HG02798 (cell line): Measurements from ENCODE around the gene KCNK2.
"Not testable (repeated sequence)": the region's sequence is repeated elsewhere in the genome, so short reads cannot be mapped to it uniquely, and the experiment has no call there.

Experiments used
- ATAC-seq: cut with Tn5 transposase; IDR thresholded peaks from one replicate; pipeline ENCODE4 v1.9.1; 2021; ENCODE audit warnings: mild to moderate bottlenecking; ENCODE audit not compliant: unreplicated experiment, poor library complexity

Gene KCNK2

GRCh38 chr1:215146240-215146975 is 63.9 kb downstream of the KCNK2 start:
- no peak for ATAC-seq

GRCh38 chr1:215147024-215147423 is 64.5 kb downstream of the KCNK2 start:
- ATAC-seq = no peak

GRCh38 chr1:215151841-215152549 is 69.5 kb downstream of the KCNK2 start:
- ATAC-seq = no peak

GRCh38 chr1:215156232-215156631 is 73.7 kb downstream of the KCNK2 start:
- ATAC-seq = no peak

GRCh38 chr1:215160351-215160750 is 77.8 kb downstream of the KCNK2 start:
- ATAC-seq = no peak

GRCh38 chr1:215163144-215163543 is 80.6 kb downstream of the KCNK2 start:
- ATAC-seq = not testable (repeated sequence)

DNA sequence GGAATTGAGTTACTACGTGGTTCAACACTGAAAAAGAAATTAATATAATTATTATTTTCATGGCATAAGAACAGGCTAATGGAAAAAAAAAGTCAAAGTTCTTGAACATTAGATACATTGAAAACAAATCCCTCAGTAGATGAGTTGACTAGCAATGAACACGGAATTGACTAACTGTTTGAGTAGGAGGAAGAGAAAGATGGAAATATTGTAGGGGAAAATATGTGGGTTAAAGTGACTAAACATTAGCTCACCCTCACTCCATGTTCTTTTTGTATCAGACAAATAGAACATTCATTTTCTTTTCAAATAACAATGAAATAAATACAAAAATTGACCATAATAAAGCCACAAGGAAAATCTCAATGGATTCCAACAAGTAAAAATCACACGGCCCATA is 84.3 kb downstream of the KCNK2 start:
- no peak for ATAC-seq

- no peak for ATAC-seq
Observed at GRCh38 chr1:215181518-215181917, 99.0 kb downstream of the KCNK2 start.

DNA sequence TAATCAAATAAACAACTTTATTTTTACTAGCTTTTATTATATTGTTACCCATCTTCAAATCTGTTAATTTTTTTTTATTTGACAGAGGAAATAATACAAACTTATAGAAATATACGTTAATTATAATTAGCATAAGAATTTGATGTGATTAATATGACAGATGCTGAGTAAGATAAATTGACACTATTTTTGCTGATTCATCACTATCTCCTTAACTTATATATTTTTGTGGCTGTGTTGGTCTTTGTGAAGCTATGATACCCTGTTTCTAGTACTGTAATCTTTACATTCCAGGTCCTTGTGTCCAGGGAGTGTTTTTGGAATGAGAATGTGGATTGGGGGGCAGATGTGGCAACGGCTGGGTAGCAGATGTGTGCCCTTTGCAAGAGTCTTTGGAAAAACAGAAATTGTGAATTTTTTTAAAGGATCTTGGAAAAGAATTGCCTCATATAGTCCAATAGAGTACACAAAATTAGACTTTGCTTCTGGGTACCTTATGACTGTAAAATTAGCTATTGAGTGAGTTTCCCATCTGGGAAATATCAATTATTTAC is 102.6 kb downstream of the KCNK2 start:
- ATAC-seq = no peak

DNA sequence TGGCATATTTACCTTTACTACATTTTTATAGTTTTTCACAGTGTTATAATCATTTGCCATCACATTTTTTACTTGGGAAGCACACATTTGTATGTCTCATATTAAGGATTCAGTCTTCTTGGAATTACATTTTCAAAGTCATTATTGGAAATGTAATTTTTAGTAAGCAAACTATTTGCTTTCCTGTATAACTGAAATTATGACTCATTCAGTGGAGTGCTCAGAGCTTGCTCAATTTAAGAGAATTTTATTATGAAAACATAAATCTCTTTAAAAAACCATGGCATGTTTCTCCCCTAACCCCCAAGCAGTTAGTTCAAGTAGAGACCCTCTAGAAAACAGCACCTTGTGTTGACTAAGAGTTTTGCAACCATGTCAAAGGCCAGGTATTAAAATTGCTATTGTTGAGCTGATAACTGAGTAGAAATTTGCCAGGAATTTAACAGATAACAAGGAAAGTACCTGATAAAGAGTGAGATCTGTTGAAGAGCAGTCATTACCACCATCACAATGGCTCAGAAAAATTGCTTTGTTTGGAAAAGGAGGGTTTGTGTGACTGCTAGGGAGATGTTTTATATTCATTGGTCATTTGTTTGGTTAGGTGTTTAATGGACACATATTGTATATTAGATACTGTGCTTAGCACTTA is 105.9 kb downstream of the KCNK2 start:
- ATAC-seq = no peak

DNA sequence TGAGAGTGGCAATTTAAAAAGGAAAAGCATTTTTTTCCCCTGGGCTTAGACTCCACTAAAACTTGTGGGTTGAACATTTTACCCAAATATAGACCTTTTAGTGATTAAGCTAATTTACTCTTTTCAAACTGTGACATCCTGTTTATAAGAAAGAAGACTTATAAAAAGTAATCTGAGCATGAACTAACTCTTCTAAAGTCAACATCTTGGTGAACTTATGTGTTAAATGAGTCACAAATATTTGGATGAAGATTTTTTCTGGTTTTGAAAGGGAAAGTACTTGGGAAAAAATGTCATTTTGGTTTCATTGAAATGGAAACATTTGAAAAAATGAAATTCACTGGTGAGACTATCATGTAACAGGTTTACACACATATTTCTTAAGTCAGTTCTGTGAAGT is 109.8 kb downstream of the KCNK2 start:
- no peak for ATAC-seq

DNA sequence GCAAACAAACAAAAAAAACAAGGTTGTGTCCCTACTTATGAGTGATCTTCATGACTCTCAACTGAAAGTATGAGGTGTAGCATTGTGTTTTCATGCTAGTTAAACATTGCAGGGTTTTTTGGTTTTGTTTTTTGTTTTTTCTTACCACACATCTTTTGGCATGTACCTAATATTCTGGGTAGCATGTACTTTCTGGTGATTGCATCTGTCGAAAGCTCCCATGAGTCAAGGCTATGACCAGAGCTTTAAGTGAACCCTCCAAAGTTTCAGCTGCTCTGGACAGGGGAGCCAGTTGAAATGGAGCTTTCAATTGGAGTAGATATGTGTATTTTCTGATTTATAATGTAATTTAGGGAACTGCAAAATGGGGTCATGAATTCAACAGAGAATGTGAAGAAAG is 115.5 kb downstream of the KCNK2 start:
- no peak for ATAC-seq

DNA sequence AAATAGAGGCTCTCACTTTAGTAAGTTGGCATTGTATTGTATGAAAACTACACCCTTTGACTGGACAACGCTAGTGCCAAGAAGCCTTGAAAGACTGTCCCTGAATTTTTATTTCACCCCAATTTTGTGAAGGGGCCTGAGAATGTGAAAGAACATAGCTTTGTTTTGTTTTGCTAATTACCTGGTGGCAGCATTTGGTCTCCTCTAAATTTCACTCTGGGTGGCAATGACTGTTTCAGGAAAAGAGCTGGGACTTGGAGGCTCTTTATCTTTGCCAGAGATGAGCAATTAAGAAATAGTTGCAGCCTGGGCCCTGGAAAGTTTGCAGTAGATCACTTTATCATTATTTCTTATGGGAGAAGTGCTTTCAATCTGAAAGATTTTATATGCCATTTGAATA is 117.6 kb downstream of the KCNK2 start:
- ATAC-seq = no peak

DNA sequence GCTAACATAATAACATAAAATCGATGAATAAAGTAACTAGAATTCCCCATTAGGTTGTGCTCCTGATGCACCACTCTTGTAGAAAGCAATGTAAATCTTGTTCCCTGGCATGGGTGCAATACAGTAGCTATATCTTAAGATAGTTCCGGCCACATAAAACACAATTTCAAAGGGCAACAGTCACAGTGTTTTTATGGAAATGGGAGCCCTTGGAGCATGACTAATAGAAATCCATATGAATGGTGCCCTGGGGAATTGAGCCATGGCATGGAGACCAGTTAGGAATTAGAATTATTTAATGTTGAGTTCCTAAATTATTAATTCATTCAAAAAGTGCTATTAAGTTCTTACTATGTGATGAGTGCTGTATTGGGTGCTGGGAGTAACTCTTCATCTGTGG is 118.7 kb downstream of the KCNK2 start:
- no peak for ATAC-seq

GRCh38 chr1:215202868-215203267 is 120.3 kb downstream of the KCNK2 start:
- ATAC-seq = no peak

DNA sequence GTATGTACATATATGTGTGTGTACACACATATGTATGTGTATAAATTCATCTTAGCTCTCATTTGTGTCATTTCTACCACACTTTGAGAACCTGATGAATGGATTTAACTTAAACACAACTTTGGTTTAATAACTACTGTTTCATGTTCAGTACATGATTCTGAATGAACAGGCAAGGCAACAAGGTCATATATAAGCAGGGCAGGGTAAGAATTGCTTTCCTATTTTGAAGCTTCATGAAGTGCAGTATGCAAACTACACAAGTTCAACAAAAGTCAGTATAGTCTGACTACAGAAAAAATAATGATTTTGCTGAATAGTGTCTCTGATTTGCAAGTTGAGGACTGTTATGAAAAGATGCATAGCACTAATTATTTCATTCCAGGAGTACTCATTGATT is 127.6 kb downstream of the KCNK2 start:
- no peak for ATAC-seq

DNA sequence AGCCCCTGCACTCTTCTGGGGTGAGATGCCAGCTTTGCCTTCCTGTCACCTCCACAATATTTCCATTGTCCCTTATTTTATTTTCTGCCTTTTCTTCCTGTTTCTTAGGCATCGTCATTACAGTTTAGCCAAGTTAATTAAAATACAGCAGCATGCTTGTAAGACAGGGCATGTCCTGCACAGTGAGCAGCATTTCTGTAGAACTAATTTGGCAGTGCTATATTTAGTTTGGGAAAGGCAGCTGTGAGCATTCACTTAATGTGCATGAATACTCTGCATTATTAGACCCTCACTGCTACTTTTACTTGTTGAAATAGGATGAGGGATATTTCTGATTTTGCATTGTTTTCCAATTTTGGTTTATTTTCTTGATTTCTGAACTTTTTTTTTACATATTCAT is 133.3 kb downstream of the KCNK2 start:
- ATAC-seq = no peak

DNA sequence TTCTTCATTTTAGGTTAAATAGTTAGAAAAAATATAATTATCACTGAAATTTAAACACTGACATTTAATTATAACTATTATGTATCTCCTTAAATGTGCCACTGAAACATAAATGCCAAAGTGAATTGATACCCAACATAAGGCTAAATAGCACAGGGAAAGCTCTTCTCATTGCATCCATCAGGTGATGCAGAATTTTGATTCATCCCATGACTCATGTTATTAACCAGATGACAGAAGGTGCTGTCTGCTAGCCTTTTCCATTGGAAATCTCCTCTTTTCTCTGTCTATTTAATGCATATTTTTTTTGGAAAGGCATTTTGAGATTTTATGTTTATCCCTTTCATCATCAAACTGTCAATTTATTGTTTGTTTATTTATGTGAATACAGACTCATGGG is 136.8 kb downstream of the KCNK2 start:
- ATAC-seq = no peak

- ATAC-seq = no peak
Observed at GRCh38 chr1:215220346-215220745, 137.8 kb downstream of the KCNK2 start.

- ATAC-seq = no peak
Observed at GRCh38 chr1:215226757-215227156, 144.2 kb downstream of the KCNK2 start.

DNA sequence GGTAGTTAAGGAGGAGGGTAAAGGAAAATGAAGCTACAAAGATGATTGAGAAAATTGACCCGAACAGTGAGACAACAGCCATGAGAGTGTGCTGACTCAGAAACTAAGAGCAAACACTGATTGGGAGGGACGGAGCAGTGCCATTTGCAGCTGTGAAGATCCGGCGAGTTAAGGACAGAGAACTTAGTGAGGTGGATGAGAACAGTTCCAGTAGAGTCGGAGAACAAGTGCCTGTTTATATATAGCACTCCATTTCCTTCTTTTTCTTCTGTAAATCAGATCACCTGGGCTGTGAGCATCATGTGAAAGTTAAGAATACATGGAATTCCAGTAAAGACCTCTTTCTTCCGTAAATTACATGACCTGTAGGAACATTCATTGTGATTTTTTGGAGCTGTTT is 145.7 kb downstream of the KCNK2 start:
- no peak for ATAC-seq
